Left hindlimb (tissue), 1 donor: ENCODE data around the gene CCNY.

ENCODE experiments used
- DNase-seq: peaks from one replicate; pipeline ENCODE4 v3.0.0-alpha.2; 2018

CCNY gene

GRCh38 chr10:35595106-35595505, 258.8 kb downstream of the CCNY start:
- DNase-seq, result no peak

GRCh38 chr10:35598379-35598778, 262.1 kb downstream of the CCNY start:
- DNase-seq, result no peak

- no peak for DNase-seq
These were observed 263.9 kb downstream of the CCNY start for GRCh38 chr10:35600193-35600592.

GRCh38 chr10:35605191-35605590, 268.9 kb downstream of the CCNY start, which contains the start of gene GJD4:
GJD4 (plus strand) TSS chr10:35605341; CDS start chr10:35605568, 227 bp downstream.
- DNase-seq, result no peak

GRCh38 chr10:35606430-35606829, 270.1 kb downstream of the CCNY start:
- no peak for DNase-seq

GRCh38 chr10:35607475-35608327, 271.4 kb downstream of the CCNY start:
- DNase-seq, result no peak

GRCh38 chr10:35608328-35608672, 272.0 kb downstream of the CCNY start:
- DNase-seq, result no peak

- DNase-seq, result no peak
These were observed 275.4 kb downstream of the CCNY start for GRCh38 chr10:35611750-35612149.

- DNase-seq, result no peak
These were observed 276.2 kb downstream of the CCNY start for GRCh38 chr10:35612385-35613106.

GRCh38 chr10:35613107-35613440, 276.8 kb downstream of the CCNY start:
- DNase-seq, result no peak

- no peak for DNase-seq
These were observed 277.4 kb downstream of the CCNY start for GRCh38 chr10:35613597-35614226.

GRCh38 chr10:35614312-35614711, 278.0 kb downstream of the CCNY start:
- no peak for DNase-seq
